Upper lobe of left lung (tissue), 4 donors: ENCODE measurements around the gene TGFBR3L.

Experiments
- POLR2A ChIP-seq, 4 donors: fragments of 450-650 bp; IDR thresholded peaks; one replicate each; pipeline ENCODE4 v1.5.1; 2016 to 2017; ENCODE audit warnings: antibody characterized with exemption in 4 of 4, mild to moderate bottlenecking in 2 of 4
- TF ChIP-seq, protein P1 (sequence below), 6 experiments: fragments of 450-650 bp in 4 of 6; fragments of 200-600 bp in 2 of 6; sonication (generic) in 2 of 6; IDR thresholded peaks; one replicate each; pipeline ENCODE4 v1.5.1; 2016 to 2019; ENCODE audit warnings: antibody characterized with exemption in 6 of 6

DNA sequence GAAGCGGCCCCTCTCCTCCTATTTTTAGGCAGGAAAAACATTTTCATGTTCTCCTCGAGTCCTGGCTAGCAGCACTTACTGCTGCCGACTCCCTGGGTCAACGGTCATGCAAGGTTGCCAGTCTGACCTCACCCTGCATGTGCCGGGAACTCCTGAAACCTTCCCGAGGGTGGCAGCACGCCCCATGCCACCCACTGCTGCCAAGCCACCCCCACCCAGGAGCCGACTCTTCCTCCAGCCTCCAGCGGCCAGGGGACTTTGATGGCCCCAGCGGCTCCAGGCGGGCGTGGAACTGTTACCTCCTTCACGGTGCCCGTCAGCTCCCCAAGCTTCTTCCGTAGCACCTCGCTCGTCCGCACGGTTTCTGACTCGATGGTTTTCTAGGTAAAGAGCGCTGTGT is 20.1 kb downstream of the TGFBR3L start:
- TF ChIP-seq POLR2A (IDR thresholded peaks at IDR 0.05): no peak
- TF ChIP-seq, protein P1, sequence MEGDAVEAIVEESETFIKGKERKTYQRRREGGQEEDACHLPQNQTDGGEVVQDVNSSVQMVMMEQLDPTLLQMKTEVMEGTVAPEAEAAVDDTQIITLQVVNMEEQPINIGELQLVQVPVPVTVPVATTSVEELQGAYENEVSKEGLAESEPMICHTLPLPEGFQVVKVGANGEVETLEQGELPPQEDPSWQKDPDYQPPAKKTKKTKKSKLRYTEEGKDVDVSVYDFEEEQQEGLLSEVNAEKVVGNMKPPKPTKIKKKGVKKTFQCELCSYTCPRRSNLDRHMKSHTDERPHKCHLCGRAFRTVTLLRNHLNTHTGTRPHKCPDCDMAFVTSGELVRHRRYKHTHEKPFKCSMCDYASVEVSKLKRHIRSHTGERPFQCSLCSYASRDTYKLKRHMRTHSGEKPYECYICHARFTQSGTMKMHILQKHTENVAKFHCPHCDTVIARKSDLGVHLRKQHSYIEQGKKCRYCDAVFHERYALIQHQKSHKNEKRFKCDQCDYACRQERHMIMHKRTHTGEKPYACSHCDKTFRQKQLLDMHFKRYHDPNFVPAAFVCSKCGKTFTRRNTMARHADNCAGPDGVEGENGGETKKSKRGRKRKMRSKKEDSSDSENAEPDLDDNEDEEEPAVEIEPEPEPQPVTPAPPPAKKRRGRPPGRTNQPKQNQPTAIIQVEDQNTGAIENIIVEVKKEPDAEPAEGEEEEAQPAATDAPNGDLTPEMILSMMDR (IDR thresholded peaks at IDR 0.05): no peak
